HEK293 (cell line): ENCODE results near the gene LRBA.

ENCODE experiments used
- CTCF ChIA-PET: fragments of 350-600 bp; formaldehyde crosslinking; extraction: SDS; loops from one replicate; lab custom pipeline; 2021; ENCODE audit warnings: antibody characterized with exemption; lab: Yijun Ruan, JAX
- POLR2A ChIA-PET: fragments of 300-600 bp; formaldehyde crosslinking; extraction: SDS; loops from one replicate; lab custom pipeline; 2020; ENCODE audit warnings: antibody characterized with exemption, inconsistent platforms; lab: Yijun Ruan, JAX
- H3K27ac ChIP-seq: fragments of 200-500 bp; sonication (Bioruptor generic); 2 replicates; pipeline ENCODE4 v1.5.1; 2014; ENCODE audit warnings: low read depth, low read length, control low read depth, inconsistent platforms; ENCODE audit errors: extremely low read depth
- H3K36me3 ChIP-seq, 2 experiments: fragments of 200-500 bp in 1 of 2; sonication (Bioruptor generic) in 1 of 2; 1 replicate in 1 of 2; 2 replicates in 1 of 2; pipeline ENCODE4 v1.5.1; 2014 to 2017; ENCODE audit warnings: inconsistent platforms in 2 of 2, low read length in 2 of 2; ENCODE audit not compliant: control insufficient read depth in 2 of 2, insufficient read depth in 1 of 2
- H3K4me1 ChIP-seq: fragments of 200-500 bp; sonication (Bioruptor generic); 2 replicates; pipeline ENCODE4 v1.5.1; 2014; ENCODE audit warnings: mild to moderate bottlenecking, low read length, inconsistent platforms; ENCODE audit not compliant: control insufficient read depth, insufficient read depth
- H3K4me3 ChIP-seq: 2 replicates; pipeline ENCODE4 v1.5.1; 2011; ENCODE audit warnings: low read depth, mild to moderate bottlenecking, control low read depth, low read length, moderate library complexity
- H3K9me3 ChIP-seq: fragments of 200-500 bp; sonication (Bioruptor generic); 2 replicates; pipeline ENCODE4 v1.5.1; 2014; ENCODE audit warnings: low read depth, low read length, inconsistent platforms; ENCODE audit not compliant: control insufficient read depth, insufficient read depth
- GLI2 ChIP-seq: fragments of 450-650 bp; formaldehyde crosslinking; IDR thresholded peaks from 2 replicates; pipeline ENCODE4; 2017; ENCODE audit warnings: missing biosample characterization, missing genetic modification characterization, low read depth, borderline replicate concordance
- HOXC10 ChIP-seq: sonication (generic); formaldehyde crosslinking; IDR thresholded peaks from 2 replicates; pipeline ENCODE4 v1.8.1; 2023; ENCODE audit warnings: mild to moderate bottlenecking, missing genetic modification reagents
- SCRT2 ChIP-seq: fragments of 450-650 bp; formaldehyde crosslinking; IDR thresholded peaks from 2 replicates; pipeline ENCODE4 v1.5.1; 2016; ENCODE audit warnings: missing biosample characterization, missing genetic modification characterization
- ZBTB6 ChIP-seq: fragments of 450-650 bp; formaldehyde crosslinking; IDR thresholded peaks from 2 replicates; pipeline ENCODE4 v1.5.1; 2017; ENCODE audit warnings: missing biosample characterization, missing genetic modification characterization
- ZFP37 ChIP-seq: fragments of 450-650 bp; formaldehyde crosslinking; IDR thresholded peaks from 2 replicates; pipeline ENCODE4 v1.5.1; 2016; ENCODE audit warnings: missing biosample characterization, missing genetic modification characterization
- ZNF19 ChIP-seq: fragments of 450-650 bp; formaldehyde crosslinking; IDR thresholded peaks from 2 replicates; pipeline ENCODE4; 2016; ENCODE audit warnings: missing biosample characterization, missing genetic modification characterization, low read depth
- ZNF239 ChIP-seq: fragments of 450-650 bp; formaldehyde crosslinking; IDR thresholded peaks from 2 replicates; pipeline ENCODE4 v1.5.1; 2016; ENCODE audit warnings: missing biosample characterization, missing genetic modification characterization
- ZNF266 ChIP-seq: fragments of 450-650 bp; formaldehyde crosslinking; IDR thresholded peaks from 2 replicates; pipeline ENCODE4 v1.5.1; 2016; ENCODE audit warnings: missing biosample characterization, missing genetic modification characterization, low read depth
- ZNF280D ChIP-seq: fragments of 450-650 bp; formaldehyde crosslinking; IDR thresholded peaks from 2 replicates; pipeline ENCODE4 v1.5.1; 2016; ENCODE audit warnings: missing biosample characterization, missing genetic modification characterization
- ZNF362 ChIP-seq: fragments of 450-650 bp; formaldehyde crosslinking; IDR thresholded peaks from 2 replicates; pipeline ENCODE4 v1.5.1; 2016; ENCODE audit warnings: missing biosample characterization, missing genetic modification characterization
- ZNF416 ChIP-seq: fragments of 450-650 bp; formaldehyde crosslinking; IDR thresholded peaks from 2 replicates; pipeline ENCODE4 v1.5.1; 2016; ENCODE audit warnings: missing biosample characterization, missing genetic modification characterization
- ZNF518A ChIP-seq: fragments of 450-650 bp; formaldehyde crosslinking; conservative IDR thresholded peaks from 2 replicates; pipeline ENCODE4 v1.5.1; 2016; ENCODE audit warnings: low read depth, missing biosample characterization, missing genetic modification characterization
- ZNF521 ChIP-seq: fragments of 450-650 bp; formaldehyde crosslinking; IDR thresholded peaks from 2 replicates; pipeline ENCODE4 v1.5.1; 2017; ENCODE audit warnings: missing biosample characterization, mild to moderate bottlenecking, missing genetic modification characterization
- ZNF555 ChIP-seq: fragments of 450-650 bp; formaldehyde crosslinking; conservative IDR thresholded peaks from 2 replicates; pipeline ENCODE4 v1.5.1; 2017; ENCODE audit warnings: missing biosample characterization, mild to moderate bottlenecking, missing genetic modification characterization, inconsistent platforms
- ZNF624 ChIP-seq: fragments of 450-650 bp; formaldehyde crosslinking; IDR thresholded peaks from 2 replicates; pipeline ENCODE4 v1.5.1; 2017; ENCODE audit warnings: missing biosample characterization, missing genetic modification characterization
- ZNF660 ChIP-seq: fragments of 450-650 bp; IDR thresholded peaks from 2 replicates; pipeline ENCODE4 v1.5.1; 2018; ENCODE audit warnings: missing biosample characterization, mild to moderate bottlenecking, missing genetic modification characterization
- ZNF670 ChIP-seq: fragments of 450-650 bp; formaldehyde crosslinking; IDR thresholded peaks from 2 replicates; pipeline ENCODE4 v1.5.1; 2016; ENCODE audit warnings: missing biosample characterization, missing genetic modification characterization, low read depth
- ZNF677 ChIP-seq: fragments of 450-650 bp; IDR thresholded peaks from 2 replicates; pipeline ENCODE4 v1.5.0; 2018; ENCODE audit warnings: missing biosample characterization, mild to moderate bottlenecking, missing genetic modification characterization, moderate library complexity
- ZNF692 ChIP-seq: fragments of 450-650 bp; formaldehyde crosslinking; IDR thresholded peaks from 2 replicates; pipeline ENCODE4 v1.5.1; 2016; ENCODE audit warnings: missing biosample characterization, missing genetic modification characterization
- ZNF704 ChIP-seq: fragments of 450-650 bp; formaldehyde crosslinking; IDR thresholded peaks from 2 replicates; pipeline ENCODE4 v1.5.1; 2016; ENCODE audit warnings: missing biosample characterization, missing genetic modification characterization
- ZNF747 ChIP-seq: fragments of 450-650 bp; formaldehyde crosslinking; IDR thresholded peaks from 2 replicates; pipeline ENCODE4 v1.5.1; 2016; ENCODE audit warnings: missing biosample characterization, missing genetic modification characterization
- ZNF776 ChIP-seq: fragments of 450-650 bp; formaldehyde crosslinking; IDR thresholded peaks from 2 replicates; pipeline ENCODE4 v1.5.0; 2017; ENCODE audit warnings: missing biosample characterization, missing genetic modification characterization, borderline replicate concordance

The LRBA gene

GRCh38 chr4:150395872-150396271 is 619.2 kb downstream of the LRBA start:
- no peak for TF ChIP-seq ZNF670 (tag by site-specific recombination)
- no peak for TF ChIP-seq ZNF266 (tag by site-specific recombination)
- TF ChIP-seq ZNF624 (tag by site-specific recombination): no peak
- no peak for TF ChIP-seq ZNF521 (tag by site-specific recombination)
- Histone ChIP-seq H3K27ac (no peak overlapping the region), H3K4me3 (no peak overlapping the region), H3K9me3 (no peaks in the 10 kb centered on the region), H3K4me1 (no peaks in the 10 kb centered on the region), H3K36me3 (no peaks in the 10 kb centered on the region)
- CTCF ChIA-PET: no interaction called here
- POLR2A ChIA-PET: no interaction called here

- POLR2A ChIA-PET: no interaction called here
Measured at GRCh38 chr4:150394046-150394445, 621.0 kb downstream of the LRBA start.

More at GRCh38 chr4:150394046-150394445, 621.0 kb downstream of the LRBA start:
- no peak for TF ChIP-seq ZNF677 (tag by site-specific recombination)
- TF ChIP-seq ZNF660: no peak
- TF ChIP-seq ZNF692 (tag by site-specific recombination): no peak
- TF ChIP-seq ZNF747 (tag by site-specific recombination): no peak
- no peak for TF ChIP-seq ZNF555
- TF ChIP-seq ZNF416 (tag by site-specific recombination): no peak
- no peak for TF ChIP-seq ZNF362 (tag by site-specific recombination)
- no peak for TF ChIP-seq SCRT2
- TF ChIP-seq ZFP37 (tag by site-specific recombination): no peak
- no peak for TF ChIP-seq ZNF19 (tag by site-specific recombination)
- TF ChIP-seq ZNF518A (tag by site-specific recombination): no peak
- no peak for TF ChIP-seq ZNF776 (tag by site-specific recombination)
- no peak for TF ChIP-seq ZNF704
- no peak for TF ChIP-seq ZBTB6 (tag by site-specific recombination)
- TF ChIP-seq HOXC10: no peak
- TF ChIP-seq ZNF280D: no peak
- no peak for TF ChIP-seq GLI2
- no peak for TF ChIP-seq ZNF521 (tag by site-specific recombination)
- no peak for TF ChIP-seq ZNF239 (tag by site-specific recombination)
- TF ChIP-seq, all 188 proteins: peak for 0
- no peaks in the 10 kb centered on the region for H3K4me1 ChIP-seq
- no peak overlapping the region for H3K4me3 ChIP-seq
- CTCF ChIA-PET: no interaction called here
- H3K27ac ChIP-seq: no peak overlapping the region
- no peaks in the 10 kb centered on the region for H3K9me3 ChIP-seq
- no peaks in the 10 kb centered on the region for H3K36me3 ChIP-seq
